Keratinocyte (primary cell): ENCODE results near the gene ATG9A. TPM values are rescaled to one million over a fixed set of nuclear protein-coding genes. Genes with fewer than 3 reads are reported as not detected.
"Not testable (repeated sequence)": the region's sequence is repeated elsewhere in the genome, so short reads cannot be mapped to it uniquely, and the experiment has no call there.

Source experiments
- DNase-seq: peaks from one replicate; pipeline ENCODE4 v3.0.0-alpha.2; 2011; ENCODE audit warnings: low read depth, missing footprints, low spot score
- FAIRE-seq: peaks from 2 replicates; lab custom pipeline; 2011; peaks lifted over from hg19 to GRCh38; lab: Jason Lieb, UNC
- H2AFZ ChIP-seq: 2 replicates; pipeline ENCODE4 v1.6.0; 2012; ENCODE audit warnings: low read length, control low read depth, inconsistent platforms; ENCODE audit not compliant: control insufficient read depth
- H3K27ac ChIP-seq: 2 replicates; pipeline ENCODE4 v1.5.1; 2011; ENCODE audit warnings: low read length; ENCODE audit not compliant: control insufficient read depth, insufficient read depth
- H3K27me3 ChIP-seq: 3 replicates; pipeline ENCODE4 v1.6.0; 2011; ENCODE audit warnings: low read length; ENCODE audit not compliant: control insufficient read depth, insufficient read depth; ENCODE audit errors: extremely low read depth
- H3K36me3 ChIP-seq, 2 experiments: 2 replicates in 1 of 2; 3 replicates in 1 of 2; pipeline ENCODE4 v1.5.1; 2011; ENCODE audit warnings: low read length in 2 of 2, mild to moderate bottlenecking in 1 of 2; ENCODE audit not compliant: control insufficient read depth in 2 of 2, insufficient read depth in 2 of 2; ENCODE audit errors: extremely low read depth in 1 of 2
- H3K4me1 ChIP-seq: 3 replicates; pipeline ENCODE4 v1.5.1; 2011; ENCODE audit warnings: low read length; ENCODE audit not compliant: control insufficient read depth, insufficient read depth; ENCODE audit errors: extremely low read depth
- H3K4me2 ChIP-seq: 3 replicates; pipeline ENCODE4 v1.6.0; 2011; ENCODE audit warnings: low read depth, low read length; ENCODE audit not compliant: control insufficient read depth, insufficient read depth; ENCODE audit errors: extremely low read depth
- H3K4me3 ChIP-seq, 3 experiments: fragments of 200-600 bp in 1 of 3; sonication (generic) in 1 of 3; 2 replicates in 2 of 3; 3 replicates in 1 of 3; pipeline ENCODE4 v1.5.1; 2011 to 2016; ENCODE audit warnings: low read length in 3 of 3, mild to moderate bottlenecking in 3 of 3, control low read depth in 2 of 3, inconsistent platforms in 1 of 3, low read depth in 1 of 3, mixed read lengths in 1 of 3, mixed run types in 1 of 3, moderate library complexity in 1 of 3; ENCODE audit not compliant: control insufficient read depth in 2 of 3, insufficient read depth in 2 of 3; ENCODE audit errors: extremely low read depth in 1 of 3
- H3K79me2 ChIP-seq: 2 replicates; pipeline ENCODE4 v1.6.0; 2012; ENCODE audit warnings: low read length; ENCODE audit not compliant: control insufficient read depth, insufficient read depth
- H3K9ac ChIP-seq: 3 replicates; pipeline ENCODE4 v1.6.0; 2011; ENCODE audit warnings: low read length; ENCODE audit not compliant: control insufficient read depth, insufficient read depth; ENCODE audit errors: extremely low read depth
- H3K9me1 ChIP-seq: 3 replicates; pipeline ENCODE4 v1.6.0; 2011; ENCODE audit warnings: low read length; ENCODE audit not compliant: control insufficient read depth, insufficient read depth; ENCODE audit errors: extremely low read depth
- H3K9me3 ChIP-seq: 2 replicates; pipeline ENCODE4 v1.5.1; 2012; ENCODE audit warnings: low read depth, low read length; ENCODE audit not compliant: control insufficient read depth
- H4K20me1 ChIP-seq: 3 replicates; pipeline ENCODE4 v1.6.0; 2011; ENCODE audit warnings: low read length; ENCODE audit not compliant: control insufficient read depth, insufficient read depth; ENCODE audit errors: extremely low read depth
- CTCF ChIP-seq, 3 experiments: IDR thresholded peaks in 1 of 3; conservative IDR thresholded peaks in 1 of 3; optimal IDR thresholded peaks in 1 of 3; 2 replicates in 2 of 3; 3 replicates in 1 of 3; pipeline versions ENCODE3 to v1.5.1; 2011; ENCODE audit warnings: low read length in 3 of 3, mild to moderate bottlenecking in 3 of 3, moderate library complexity in 2 of 3, control low read depth in 1 of 3, inconsistent platforms in 1 of 3; ENCODE audit not compliant: insufficient read depth in 2 of 3; ENCODE audit errors: extremely low read depth in 1 of 3
- EZH2 ChIP-seq: IDR thresholded peaks from one replicate; pipeline ENCODE4 v1.6.1; 2012; ENCODE audit warnings: inconsistent platforms, mild to moderate bottlenecking, low read length, moderate library complexity
- dilution Hi-C: fragments of 300-500 bp; cut with MboI; formaldehyde crosslinking; loops from one replicate; pipeline ENCODE4 v1.7.0; 2020; ENCODE audit warnings: low sequenced_read_pairs; ENCODE audit not compliant: extremely low pct_ligation_motif_present
- polyA plus RNA-seq, 5 experiments: library from polyadenylated mRNA; depleted of rRNA in 3 of 5; stranded (reverse) in 3 of 5; stranded (forward) in 1 of 5; unstranded in 1 of 5; fragments of >200 nt; gene quantifications; 1 replicate in 1 of 5; 2 replicates in 3 of 5; 3 replicates in 1 of 5; pipeline versions ENCODE4 v1.2.1 to v1.2.3, GENCODE V29; 2011 to 2012; ENCODE audit warnings: missing spikeins in 2 of 5, low read depth in 1 of 5, low replicate concordance in 1 of 5

ATG9A gene
- polyA plus RNA-seq, 1 donor (not counting 4 experiments of a cell fraction or from before 2014, with no cell fraction given): 58.8 TPM

GRCh38 chr2:219266232-219266631, 36.8 kb upstream of the ATG9A start:
- Histone ChIP-seq H3K9me3 (no peaks in the 10 kb centered on the region), H3K36me3 (no peaks in the 10 kb centered on the region), H3K9ac (no peak overlapping the region), H2AFZ (no peak overlapping the region), H3K4me3 (no peak overlapping the region), H3K27ac (no peak overlapping the region), H3K4me1 (peaks cover 13% of the 10 kb centered on the region), H4K20me1 (no peaks in the 10 kb centered on the region), H3K4me2 (no peak overlapping the region), H3K9me1 (no peaks in the 10 kb centered on the region), H3K27me3 (no peaks in the 10 kb centered on the region), H3K79me2 (no peaks in the 10 kb centered on the region)
- dilution Hi-C loops: no loop called here
- no peak for DNase-seq
- no peak for FAIRE-seq
- TF ChIP-seq EZH2: no peak
- no peak for TF ChIP-seq CTCF (optimal IDR thresholded peaks at IDR 0.05 in 1 of 3, IDR thresholded peaks at IDR 0.05 in 1 of 3, conservative IDR thresholded peaks at IDR 0.05 in 1 of 3; ENCODE audit: extremely low read depth in 1 of 3, insufficient read depth in 2 of 3, low read length in 3 of 3)

GRCh38 chr2:219261024-219261855, 31.8 kb upstream of the ATG9A start:
- no peaks in the 10 kb centered on the region for H3K27me3 ChIP-seq
- H2AFZ ChIP-seq: no peak overlapping the region
- no peak overlapping the region for H3K4me3 ChIP-seq
- no peaks in the 10 kb centered on the region for H3K4me1 ChIP-seq
- no peaks in the 10 kb centered on the region for H3K79me2 ChIP-seq
- no peak for TF ChIP-seq EZH2
- TF ChIP-seq CTCF (optimal IDR thresholded peaks at IDR 0.05 in 1 of 3, IDR thresholded peaks at IDR 0.05 in 1 of 3, conservative IDR thresholded peaks at IDR 0.05 in 1 of 3; ENCODE audit: extremely low read depth in 1 of 3, insufficient read depth in 2 of 3, low read length in 3 of 3): no peak
- dilution Hi-C loops: no loop called here
- FAIRE-seq (no peak), DNase-seq (no peak)
- no peaks in the 10 kb centered on the region for H3K9me1 ChIP-seq
- no peaks in the 10 kb centered on the region for H4K20me1 ChIP-seq
- no peaks in the 10 kb centered on the region for H3K36me3 ChIP-seq
- H3K9ac ChIP-seq: no peak overlapping the region
- H3K9me3 ChIP-seq: no peaks in the 10 kb centered on the region
- H3K4me2 ChIP-seq: no peak overlapping the region
- H3K27ac ChIP-seq: no peak overlapping the region

GRCh38 chr2:219258942-219259341, 29.5 kb upstream of the ATG9A start:
- dilution Hi-C loops, FAIRE-seq, H3K79me2 ChIP-seq, H3K27ac ChIP-seq, DNase-seq, H3K9me3 ChIP-seq, H3K36me3 ChIP-seq, H2AFZ ChIP-seq, H3K4me2 ChIP-seq, H3K4me1 ChIP-seq, H3K9me1 ChIP-seq, H3K27me3 ChIP-seq, H4K20me1 ChIP-seq, H3K9ac ChIP-seq, H3K4me3 ChIP-seq: not testable (repeated sequence)
